ENCODE data around the gene TSNAX.

TSNAX gene

DNA sequence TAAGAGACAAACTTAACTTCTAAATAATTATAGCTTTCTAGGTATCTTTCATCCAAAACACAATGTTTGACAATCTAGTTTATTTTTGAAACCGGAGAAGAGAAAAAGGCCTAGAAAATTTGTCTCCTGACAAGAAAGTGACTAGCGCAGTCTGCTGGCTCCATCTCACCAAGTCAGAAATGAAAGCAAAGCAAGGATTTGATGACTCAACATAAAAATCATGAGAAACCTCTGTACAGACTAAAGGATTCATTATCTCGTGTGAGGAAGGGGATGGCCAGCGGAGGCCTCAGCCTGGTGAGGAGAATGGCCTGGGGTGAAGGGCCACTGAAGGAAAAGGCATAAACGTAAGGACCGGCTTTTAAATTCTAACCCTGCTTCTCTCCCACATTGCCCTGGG lies 20.0 kb upstream of the TSNAX start:
- no peak for TF ChIP-seq POLR2AphosphoS5 (IDR thresholded peaks at IDR 0.05; ENCODE audit: low read depth, low read length)
- TF ChIP-seq SIN3A (IDR thresholded peaks at IDR 0.05; ENCODE audit: borderline replicate concordance, insufficient read depth, low read length): no peak
- no peak for TF ChIP-seq TAF1 (IDR thresholded peaks at IDR 0.05; ENCODE audit: borderline replicate concordance, insufficient read depth, low read length)
- TF ChIP-seq, protein P1, sequence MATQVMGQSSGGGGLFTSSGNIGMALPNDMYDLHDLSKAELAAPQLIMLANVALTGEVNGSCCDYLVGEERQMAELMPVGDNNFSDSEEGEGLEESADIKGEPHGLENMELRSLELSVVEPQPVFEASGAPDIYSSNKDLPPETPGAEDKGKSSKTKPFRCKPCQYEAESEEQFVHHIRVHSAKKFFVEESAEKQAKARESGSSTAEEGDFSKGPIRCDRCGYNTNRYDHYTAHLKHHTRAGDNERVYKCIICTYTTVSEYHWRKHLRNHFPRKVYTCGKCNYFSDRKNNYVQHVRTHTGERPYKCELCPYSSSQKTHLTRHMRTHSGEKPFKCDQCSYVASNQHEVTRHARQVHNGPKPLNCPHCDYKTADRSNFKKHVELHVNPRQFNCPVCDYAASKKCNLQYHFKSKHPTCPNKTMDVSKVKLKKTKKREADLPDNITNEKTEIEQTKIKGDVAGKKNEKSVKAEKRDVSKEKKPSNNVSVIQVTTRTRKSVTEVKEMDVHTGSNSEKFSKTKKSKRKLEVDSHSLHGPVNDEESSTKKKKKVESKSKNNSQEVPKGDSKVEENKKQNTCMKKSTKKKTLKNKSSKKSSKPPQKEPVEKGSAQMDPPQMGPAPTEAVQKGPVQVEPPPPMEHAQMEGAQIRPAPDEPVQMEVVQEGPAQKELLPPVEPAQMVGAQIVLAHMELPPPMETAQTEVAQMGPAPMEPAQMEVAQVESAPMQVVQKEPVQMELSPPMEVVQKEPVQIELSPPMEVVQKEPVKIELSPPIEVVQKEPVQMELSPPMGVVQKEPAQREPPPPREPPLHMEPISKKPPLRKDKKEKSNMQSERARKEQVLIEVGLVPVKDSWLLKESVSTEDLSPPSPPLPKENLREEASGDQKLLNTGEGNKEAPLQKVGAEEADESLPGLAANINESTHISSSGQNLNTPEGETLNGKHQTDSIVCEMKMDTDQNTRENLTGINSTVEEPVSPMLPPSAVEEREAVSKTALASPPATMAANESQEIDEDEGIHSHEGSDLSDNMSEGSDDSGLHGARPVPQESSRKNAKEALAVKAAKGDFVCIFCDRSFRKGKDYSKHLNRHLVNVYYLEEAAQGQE (IDR thresholded peaks at IDR 0.05; ENCODE audit: insufficient read depth in 1 of 2, low read depth in 2 of 2, low read length in 2 of 2): no peak
- no peak for TF ChIP-seq FOXP2 (optimal IDR thresholded peaks at IDR 0.05; ENCODE audit: borderline replicate concordance, extremely low read depth, extremely low read length, insufficient read depth)

DNA sequence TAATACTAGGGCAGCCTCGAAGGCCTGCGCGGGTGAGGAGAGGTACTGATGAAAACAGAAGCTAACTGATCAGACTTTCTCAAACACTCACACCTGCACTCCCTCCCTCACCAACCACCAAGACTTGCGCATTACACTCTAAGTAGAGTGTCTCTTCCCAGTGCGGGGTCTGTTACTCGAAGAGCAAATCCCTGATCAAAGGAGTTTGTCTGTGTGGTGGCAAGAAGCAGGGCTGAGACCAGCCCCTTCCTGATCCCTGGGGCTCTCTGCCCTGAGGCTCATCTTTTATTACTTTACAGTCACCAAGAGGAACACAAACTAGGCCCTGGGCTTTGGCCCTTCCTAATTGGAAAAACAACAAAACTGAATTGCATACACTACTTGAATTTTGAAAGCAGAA lies 19.5 kb upstream of the TSNAX start:
- TF ChIP-seq SIN3A (IDR thresholded peaks at IDR 0.05; ENCODE audit: borderline replicate concordance, insufficient read depth, low read length): no peak
- no peak for TF ChIP-seq POLR2AphosphoS5 (IDR thresholded peaks at IDR 0.05; ENCODE audit: low read depth, low read length)
- TF ChIP-seq, protein P1 (IDR thresholded peaks at IDR 0.05; ENCODE audit: insufficient read depth in 1 of 2, low read depth in 2 of 2, low read length in 2 of 2): no peak
- no peak for TF ChIP-seq FOXP2 (optimal IDR thresholded peaks at IDR 0.05; ENCODE audit: borderline replicate concordance, extremely low read depth, extremely low read length, insufficient read depth)
- no peak for TF ChIP-seq TAF1 (IDR thresholded peaks at IDR 0.05; ENCODE audit: borderline replicate concordance, insufficient read depth, low read length)

DNA sequence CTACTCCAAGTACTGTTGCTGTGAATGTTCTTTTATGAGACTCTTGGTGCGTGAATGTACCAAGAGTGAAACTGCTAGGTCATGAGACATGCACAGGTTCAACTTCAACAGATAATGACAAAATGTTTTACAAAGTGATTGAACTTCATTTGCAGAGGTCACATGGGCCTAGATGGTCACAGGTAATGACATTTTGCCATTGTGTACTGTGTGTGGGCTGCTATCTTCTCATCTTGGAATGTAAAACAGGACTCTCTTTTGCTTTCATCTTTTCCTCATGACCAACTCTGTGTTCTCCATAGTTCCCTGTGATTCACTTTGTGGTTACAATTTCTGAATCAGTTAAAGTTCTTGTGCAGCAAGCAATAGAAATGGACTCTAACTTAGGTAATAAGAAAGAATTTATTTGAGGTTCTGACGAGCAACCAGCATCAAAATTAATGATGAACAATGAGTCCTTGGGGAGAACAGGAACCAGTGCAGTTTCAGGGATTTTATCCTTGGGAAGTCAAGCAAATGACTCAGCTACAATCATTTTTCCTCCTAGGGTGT lies 16.2 kb upstream of the TSNAX start:
- TF ChIP-seq POLR2AphosphoS5 (IDR thresholded peaks at IDR 0.05; ENCODE audit: low read depth, low read length): no peak

DNA sequence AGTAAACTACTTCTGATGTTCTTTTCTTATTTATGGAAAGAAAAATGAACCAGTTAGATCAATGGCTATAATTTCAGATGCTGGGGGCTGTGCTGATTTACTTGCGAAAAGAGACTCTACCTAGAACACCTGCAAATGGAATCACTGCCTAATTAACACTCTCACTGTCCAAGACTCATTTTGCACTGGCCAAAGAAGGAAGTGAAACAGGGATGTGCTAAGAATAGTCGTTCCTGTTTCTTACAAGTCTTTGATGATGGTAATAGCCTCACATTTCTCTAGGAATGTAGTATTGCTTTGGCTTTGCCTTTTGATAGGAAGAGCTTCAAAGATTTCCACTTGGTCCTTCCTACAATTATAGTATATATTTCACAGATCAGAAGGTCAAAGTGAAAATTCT lies 12.7 kb upstream of the TSNAX start:
- TF ChIP-seq, protein P1 (IDR thresholded peaks at IDR 0.05; ENCODE audit: insufficient read depth in 1 of 2, low read depth in 2 of 2, low read length in 2 of 2): no peak
- TF ChIP-seq FOXP2 (optimal IDR thresholded peaks at IDR 0.05; ENCODE audit: borderline replicate concordance, extremely low read depth, extremely low read length, insufficient read depth): no peak
- TF ChIP-seq SIN3A (IDR thresholded peaks at IDR 0.05; ENCODE audit: borderline replicate concordance, insufficient read depth, low read length): no peak
- TF ChIP-seq TAF1 (IDR thresholded peaks at IDR 0.05; ENCODE audit: borderline replicate concordance, insufficient read depth, low read length): no peak
- no peak for TF ChIP-seq POLR2AphosphoS5 (IDR thresholded peaks at IDR 0.05; ENCODE audit: low read depth, low read length)

DNA sequence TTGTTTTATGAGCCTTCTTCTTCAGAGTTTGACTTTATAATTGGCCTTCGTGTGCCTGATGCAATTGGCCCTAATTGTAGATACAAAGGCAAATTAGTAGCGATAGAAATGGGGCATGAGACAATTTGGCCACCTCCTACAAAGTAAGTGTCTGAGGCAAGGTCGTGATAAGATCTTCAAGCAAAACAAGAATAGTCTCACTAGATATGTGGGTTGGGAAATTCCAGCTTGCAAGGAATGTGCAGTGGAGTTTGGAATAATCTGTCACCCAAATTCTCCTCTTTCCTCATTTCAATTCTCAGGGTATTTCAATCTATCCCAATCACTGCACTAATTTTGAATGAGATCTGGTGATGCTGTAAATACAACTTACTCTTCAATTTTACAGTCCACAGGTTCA lies 11.4 kb upstream of the TSNAX start:
- TF ChIP-seq, protein P1 (IDR thresholded peaks at IDR 0.05; ENCODE audit: insufficient read depth in 1 of 2, low read depth in 2 of 2, low read length in 2 of 2): no peak
- TF ChIP-seq SIN3A (IDR thresholded peaks at IDR 0.05; ENCODE audit: borderline replicate concordance, insufficient read depth, low read length) (no peak), POLR2AphosphoS5 (IDR thresholded peaks at IDR 0.05; ENCODE audit: low read depth, low read length) (no peak), FOXP2 (optimal IDR thresholded peaks at IDR 0.05; ENCODE audit: borderline replicate concordance, extremely low read depth, extremely low read length, insufficient read depth) (no peak), TAF1 (IDR thresholded peaks at IDR 0.05; ENCODE audit: borderline replicate concordance, insufficient read depth, low read length) (no peak)

All from PFSK-1 (cell line).